ENCODE measurements around the gene FGD5. TPM values are rescaled to one million over a fixed set of nuclear protein-coding genes. Genes with fewer than 3 reads are reported as not detected.

FGD5 gene
- total and polyA plus RNA-seq, 9 of the 15 experiments (the other 6 are each of a cell fraction or from before 2014, with no cell fraction given), result 0.18 TPM; not detected in 8

DNA sequence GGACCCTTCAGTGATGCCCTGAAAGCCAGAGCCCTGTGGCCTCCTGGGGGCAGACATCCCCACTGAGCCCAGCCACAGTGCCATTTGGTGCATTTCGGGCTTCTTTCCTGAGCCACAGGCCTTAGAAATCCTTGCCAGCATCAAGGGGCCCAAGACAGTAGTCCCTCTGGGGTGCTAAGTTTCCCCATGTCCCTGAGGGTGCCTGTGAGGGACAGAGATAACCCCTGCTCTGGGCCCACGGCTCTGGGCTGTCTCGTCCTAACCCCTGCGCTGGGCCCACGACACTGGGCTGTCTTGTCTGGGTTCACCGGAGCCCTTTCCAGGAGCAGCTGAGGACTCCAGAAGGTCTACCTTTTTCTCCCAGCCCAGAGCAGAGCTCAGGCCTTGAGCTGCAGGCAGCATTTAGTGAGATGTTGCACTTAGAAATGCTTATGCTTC is 45.1 kb upstream of the FGD5 start:
- POLR2A ChIA-PET, result interaction anchor here (0.6 to 1.0 kb wide), 2 partner anchors 77 to 175 kb away, joined by 3 to 5 read pairs; no protein-coding TSS in a partner anchor

More for the DNA sequence above, 45.1 kb upstream of the FGD5 start:
- no TSS peak for BruUV-seq (replicated peaks)
- 0 out of 2 replicates have a peak, but pooled peaks cover 3% of the 10 kb centered on the region for H4K20me1 ChIP-seq (replicated peaks; ENCODE audit: control insufficient read depth, insufficient read depth, low read length)
- FAIRE-seq (no peak), ATAC-seq (no peak), DNase-seq (ENCODE audit: extremely low read depth in 1 of 4, low spot score in 3 of 4) (no peak)
- no peaks in the 10 kb centered on the region for H3K79me2 ChIP-seq (ENCODE audit: control insufficient read depth, insufficient read depth, low read length)
- no peaks in the 10 kb centered on the region; the same call in 1 of the 2 replicates for H3K9me3 ChIP-seq (replicated peaks; ENCODE audit: control insufficient read depth, insufficient read depth, low read depth, low read length)
- TF ChIP-seq ZFP1 (CRISPR knock-in tag; IDR thresholded peaks at IDR 0.05) (no peak), GABPB2 (CRISPR knock-in tag; conservative IDR thresholded peaks at IDR 0.05) (no peak), PHTF2 (CRISPR knock-in tag; IDR thresholded peaks at IDR 0.05) (no peak), ZNF436 (CRISPR knock-in tag; IDR thresholded peaks at IDR 0.05) (no peak), ZNF134 (CRISPR knock-in tag; conservative IDR thresholded peaks at IDR 0.05) (no peak), ZNF197 (CRISPR knock-in tag; IDR thresholded peaks at IDR 0.05; ENCODE audit: low read depth) (no peak), EWSR1 (IDR thresholded peaks at IDR 0.05; ENCODE audit: borderline replicate concordance, low read depth, partially characterized antibody) (no peak), BDP1 (IDR thresholded peaks at IDR 0.05; ENCODE audit: insufficient read depth, insufficient read length) (no peak), KAT8 (IDR thresholded peaks at IDR 0.05; ENCODE audit: low read depth) (no peak), KDM1A (IDR thresholded peaks at IDR 0.05) (no peak), ETS2 (tag; IDR thresholded peaks at IDR 0.05; ENCODE audit: borderline replicate concordance, poor library complexity, severe bottlenecking) (no peak), NFYB (IDR thresholded peaks at IDR 0.05; ENCODE audit: extremely low read depth, insufficient read length) (no peak), BCL6 (CRISPR knock-in tag; IDR thresholded peaks at IDR 0.05) (no peak), SETDB1 (IDR thresholded peaks at IDR 0.05; ENCODE audit: low read length) (no peak)
- TF ChIP-seq, protein P1, sequence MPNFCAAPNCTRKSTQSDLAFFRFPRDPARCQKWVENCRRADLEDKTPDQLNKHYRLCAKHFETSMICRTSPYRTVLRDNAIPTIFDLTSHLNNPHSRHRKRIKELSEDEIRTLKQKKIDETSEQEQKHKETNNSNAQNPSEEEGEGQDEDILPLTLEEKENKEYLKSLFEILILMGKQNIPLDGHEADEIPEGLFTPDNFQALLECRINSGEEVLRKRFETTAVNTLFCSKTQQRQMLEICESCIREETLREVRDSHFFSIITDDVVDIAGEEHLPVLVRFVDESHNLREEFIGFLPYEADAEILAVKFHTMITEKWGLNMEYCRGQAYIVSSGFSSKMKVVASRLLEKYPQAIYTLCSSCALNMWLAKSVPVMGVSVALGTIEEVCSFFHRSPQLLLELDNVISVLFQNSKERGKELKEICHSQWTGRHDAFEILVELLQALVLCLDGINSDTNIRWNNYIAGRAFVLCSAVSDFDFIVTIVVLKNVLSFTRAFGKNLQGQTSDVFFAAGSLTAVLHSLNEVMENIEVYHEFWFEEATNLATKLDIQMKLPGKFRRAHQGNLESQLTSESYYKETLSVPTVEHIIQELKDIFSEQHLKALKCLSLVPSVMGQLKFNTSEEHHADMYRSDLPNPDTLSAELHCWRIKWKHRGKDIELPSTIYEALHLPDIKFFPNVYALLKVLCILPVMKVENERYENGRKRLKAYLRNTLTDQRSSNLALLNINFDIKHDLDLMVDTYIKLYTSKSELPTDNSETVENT (CRISPR knock-in tag; IDR thresholded peaks at IDR 0.05), result no peak
- TF ChIP-seq, protein P2, sequence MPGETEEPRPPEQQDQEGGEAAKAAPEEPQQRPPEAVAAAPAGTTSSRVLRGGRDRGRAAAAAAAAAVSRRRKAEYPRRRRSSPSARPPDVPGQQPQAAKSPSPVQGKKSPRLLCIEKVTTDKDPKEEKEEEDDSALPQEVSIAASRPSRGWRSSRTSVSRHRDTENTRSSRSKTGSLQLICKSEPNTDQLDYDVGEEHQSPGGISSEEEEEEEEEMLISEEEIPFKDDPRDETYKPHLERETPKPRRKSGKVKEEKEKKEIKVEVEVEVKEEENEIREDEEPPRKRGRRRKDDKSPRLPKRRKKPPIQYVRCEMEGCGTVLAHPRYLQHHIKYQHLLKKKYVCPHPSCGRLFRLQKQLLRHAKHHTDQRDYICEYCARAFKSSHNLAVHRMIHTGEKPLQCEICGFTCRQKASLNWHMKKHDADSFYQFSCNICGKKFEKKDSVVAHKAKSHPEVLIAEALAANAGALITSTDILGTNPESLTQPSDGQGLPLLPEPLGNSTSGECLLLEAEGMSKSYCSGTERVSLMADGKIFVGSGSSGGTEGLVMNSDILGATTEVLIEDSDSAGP (CRISPR knock-in tag; IDR thresholded peaks at IDR 0.05), result no peak
- no peaks in the 10 kb centered on the region for H3K36me3 ChIP-seq (ENCODE audit: control insufficient read depth, insufficient read depth, low read length)
- H3K4me1 ChIP-seq (replicated peaks in 1 of 2; ENCODE audit: control insufficient read depth in 2 of 2, insufficient read depth in 2 of 2, low read length in 2 of 2), result peaks cover 0 to 8% of the 10 kb centered on the region in 2 experiments; a peak in 2 of 5 replicates
- no peak overlapping the region for H2AFZ ChIP-seq (ENCODE audit: low read depth, low read length)
- H3K9ac ChIP-seq (ENCODE audit: insufficient read depth in 1 of 2, low read depth in 2 of 2, low read length in 2 of 2), result no peak overlapping the region
- peaks cover 33 to 67% of the 10 kb centered on the region in 2 experiments; a peak in 4 of 5 replicates for H3K27me3 ChIP-seq (ENCODE audit: control insufficient read depth in 2 of 2, insufficient read depth in 2 of 2, low read length in 2 of 2)
- WGBS (ENCODE audit: insufficient coverage, low coverage, missing lambda C conversion rate), result 7% methylated on average over 6 of the region's 6 CpGs
- no peak overlapping the region for H3K27ac ChIP-seq (ENCODE audit: extremely low read depth, low read depth, low read length)
- CTCF ChIA-PET (ENCODE audit: low intra/inter-chr PET ratio), result no interaction called here
- peaks cover 4% of the 10 kb centered on the region for H3K9me1 ChIP-seq (ENCODE audit: control insufficient read depth, insufficient read depth, low read length)
- intact Hi-C loops (cut with micrococcal nuclease), result no loop called here
- in situ Hi-C loops (cut with MboI), result no loop called here
- H3K4me3 ChIP-seq, result no peak overlapping the region
- H3K4me2 ChIP-seq (ENCODE audit: insufficient read depth, low read length), result no peak overlapping the region

All from K562 (cell line).